Midbrain (tissue), 1 donor: Measurements from ENCODE around the gene RPUSD1.
"Not testable (repeated sequence)": the region's sequence is repeated elsewhere in the genome, so short reads cannot be mapped to it uniquely, and the experiment has no call there.

Experiments
- DNase-seq: peaks from one replicate; lab custom pipeline; 2025; lab: John Stamatoyannopoulos, UW

The RPUSD1 gene

DNA sequence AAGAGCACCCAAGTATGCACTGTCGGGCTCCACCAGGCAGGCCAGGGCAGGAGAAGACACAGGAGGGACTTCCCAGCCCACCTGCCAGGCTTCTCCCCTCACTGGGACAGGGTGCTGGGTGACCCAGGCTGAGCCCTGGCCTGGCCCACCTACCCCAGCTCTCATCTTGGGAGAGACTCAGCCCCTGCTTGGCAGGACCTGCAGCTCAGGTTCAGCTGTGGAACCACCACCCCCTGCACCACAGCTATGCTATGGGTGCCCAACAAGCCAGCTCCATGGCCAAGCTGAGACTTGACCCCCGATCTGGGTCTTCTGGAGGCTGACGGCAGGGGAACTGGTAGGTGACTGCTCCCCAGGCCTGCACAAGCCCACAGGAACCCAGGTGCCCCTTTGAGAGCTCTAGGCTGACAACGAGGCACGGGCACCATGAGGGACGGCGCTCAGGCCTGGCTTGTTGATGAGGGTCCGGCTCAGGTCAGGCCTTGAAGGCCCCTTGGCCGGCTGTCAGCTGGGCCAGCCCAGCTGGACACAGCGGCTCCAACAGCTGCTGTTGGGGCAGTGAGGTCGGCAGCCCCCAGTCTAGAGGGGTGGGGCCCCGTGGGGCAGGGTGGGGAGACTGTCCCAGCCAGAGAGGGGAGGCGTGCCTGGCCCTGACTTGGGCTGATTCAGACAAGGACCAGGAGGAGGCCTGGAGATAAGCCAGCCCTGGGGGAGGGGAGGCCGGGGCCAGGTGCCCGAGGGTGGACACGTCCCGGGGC is 4.6 kb downstream of the RPUSD1 start:
- no peak for DNase-seq

DNA sequence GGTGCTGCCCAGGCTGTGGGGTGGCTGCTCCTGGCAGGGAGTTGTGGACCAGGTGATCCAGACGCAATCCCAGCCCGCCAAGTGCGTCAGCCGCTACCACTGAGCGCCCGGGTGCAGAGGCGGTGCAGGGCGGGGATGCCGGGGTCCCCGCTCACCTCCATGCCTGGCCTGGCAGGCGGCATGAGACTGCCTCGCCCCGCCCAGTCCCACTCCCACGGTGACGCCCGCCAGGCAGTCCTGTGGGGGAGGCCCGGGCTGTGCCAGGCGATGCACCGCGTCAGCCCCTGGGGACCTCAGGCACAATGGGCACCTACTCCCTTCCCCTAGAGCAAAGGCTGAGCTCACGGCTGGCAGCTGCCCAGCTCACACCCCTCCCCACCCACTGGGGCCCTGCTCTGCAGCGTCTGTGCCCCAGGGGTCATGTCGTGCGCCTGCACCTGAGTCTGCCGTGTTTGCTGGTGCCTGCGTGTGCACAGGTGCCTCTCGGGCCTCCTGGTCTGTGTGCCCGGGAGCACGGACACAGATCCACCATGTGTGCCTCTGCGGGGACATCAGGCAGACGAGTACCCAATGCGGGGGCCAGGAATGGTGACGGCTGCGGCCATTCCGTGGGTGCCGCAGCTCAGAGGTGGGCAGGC is 5.3 kb downstream of the RPUSD1 start:
- DNase-seq = no peak

DNA sequence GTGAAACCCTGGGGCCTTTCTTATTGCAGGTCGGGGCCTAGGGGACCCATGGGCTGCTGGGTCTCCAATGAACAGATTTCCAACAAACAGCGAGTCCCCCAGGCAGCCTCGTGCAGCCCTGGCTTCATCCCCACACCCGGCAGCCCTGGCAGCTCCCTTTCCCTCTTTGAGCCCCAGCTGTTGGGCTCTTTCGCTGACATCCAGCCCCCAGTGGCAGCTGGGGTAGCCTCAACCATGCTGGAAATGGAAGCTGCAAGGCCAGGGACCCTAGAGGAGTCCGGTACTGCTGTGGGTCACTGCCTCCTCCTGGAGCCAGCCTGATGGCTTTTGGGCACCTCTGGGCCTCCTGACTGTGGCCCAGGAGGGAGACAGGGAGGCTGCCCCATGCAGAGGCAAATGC is 5.9 kb downstream of the RPUSD1 start:
- no peak for DNase-seq

DNA sequence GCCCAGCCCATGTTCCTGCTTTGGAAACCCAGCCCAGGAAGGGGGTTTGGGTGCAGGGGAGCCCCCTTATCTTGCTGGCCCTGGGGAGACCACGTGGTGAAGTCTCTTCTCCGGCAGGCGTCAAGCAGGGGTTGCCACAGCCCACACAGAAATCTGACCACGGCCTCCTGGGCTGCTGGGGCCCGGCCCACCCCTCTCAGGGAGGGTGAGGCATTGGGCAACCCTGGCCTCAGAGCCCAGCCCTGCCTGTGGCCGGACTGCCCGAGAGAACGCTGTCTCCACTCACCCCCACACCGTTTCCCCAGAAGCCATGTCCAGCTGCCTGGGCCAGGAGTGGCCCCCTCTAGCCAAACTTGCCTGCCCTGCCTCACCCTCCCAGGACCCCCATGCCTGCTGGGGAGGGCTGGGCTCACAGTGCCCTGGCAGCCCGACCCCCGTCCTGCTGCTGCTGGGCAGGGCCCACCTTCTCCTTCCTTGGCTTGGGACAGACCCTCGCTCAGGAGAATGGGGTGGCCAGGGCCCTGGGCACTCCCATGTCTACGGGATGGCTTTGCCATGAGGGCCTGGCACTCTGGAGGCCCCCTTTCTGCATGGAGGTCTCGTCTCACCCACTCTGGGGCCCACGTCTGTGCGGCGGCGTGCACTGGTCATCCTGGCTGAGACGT is 6.7 kb downstream of the RPUSD1 start:
- no peak for DNase-seq

DNA sequence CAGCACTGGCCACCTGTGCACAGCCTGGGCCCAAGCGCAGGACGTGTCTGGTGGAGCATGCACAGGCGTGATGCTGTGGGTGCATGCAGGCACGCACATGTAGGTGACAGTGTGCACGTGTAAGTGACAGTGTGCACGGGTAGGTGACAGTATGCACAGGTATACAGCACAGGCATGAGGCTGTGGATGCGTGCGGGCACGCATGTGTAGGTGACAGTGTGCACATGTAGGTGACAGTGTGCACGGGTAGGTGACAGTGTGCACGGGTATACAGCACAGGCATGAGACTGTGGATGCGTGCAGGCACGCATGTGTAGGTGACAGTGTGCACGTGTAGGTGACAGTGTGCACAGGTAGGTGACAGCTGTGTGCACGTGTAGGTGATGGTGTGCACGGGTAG is 7.9 kb downstream of the RPUSD1 start:
- DNase-seq = no peak

DNA sequence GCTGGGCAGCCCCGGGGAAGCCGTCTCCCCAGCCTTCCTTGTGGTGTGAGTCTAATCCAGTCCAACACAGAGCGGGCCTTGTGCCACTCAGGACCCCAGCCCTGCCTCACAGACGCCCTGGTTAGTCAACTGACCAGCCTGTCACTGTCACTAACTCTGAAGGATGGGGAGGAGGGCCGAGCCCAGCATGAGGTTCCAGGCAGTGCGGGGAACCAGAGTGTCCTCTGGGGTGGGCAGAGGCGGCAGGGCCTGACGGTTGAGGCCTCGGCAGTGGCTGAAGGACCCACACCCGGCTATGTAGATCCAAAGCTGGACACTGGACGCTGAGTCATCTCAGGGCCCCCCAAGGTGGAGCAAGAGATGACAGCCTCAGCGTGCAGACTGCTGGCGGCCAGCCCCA is 8.6 kb downstream of the RPUSD1 start:
- DNase-seq = no peak

GRCh38 chr16:778909-779527 is 9.2 kb downstream of the RPUSD1 start:
- DNase-seq = no peak

GRCh38 chr16:778447-778846 is 9.7 kb downstream of the RPUSD1 start:
- DNase-seq = no peak

DNA sequence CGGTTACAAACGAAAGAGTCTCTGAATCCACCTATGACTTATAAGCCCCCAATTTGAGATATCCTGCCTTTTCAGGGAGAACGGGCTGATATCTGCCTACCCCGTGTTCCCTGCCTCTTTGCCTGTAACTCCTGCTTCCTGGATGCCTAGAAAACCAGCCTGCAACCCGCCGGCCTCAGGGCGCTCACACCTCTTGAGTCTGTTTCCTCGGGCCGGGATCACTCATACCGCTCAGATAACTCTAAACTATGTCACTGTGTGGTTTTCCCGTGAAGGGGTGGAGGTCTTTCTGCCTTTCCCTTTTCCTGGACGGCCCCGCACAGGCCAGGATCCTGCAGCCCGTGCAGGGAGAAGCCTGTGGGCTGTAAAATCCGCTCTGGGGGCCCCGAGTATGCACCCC is 10.4 kb downstream of the RPUSD1 start:
- no peak for DNase-seq

DNA sequence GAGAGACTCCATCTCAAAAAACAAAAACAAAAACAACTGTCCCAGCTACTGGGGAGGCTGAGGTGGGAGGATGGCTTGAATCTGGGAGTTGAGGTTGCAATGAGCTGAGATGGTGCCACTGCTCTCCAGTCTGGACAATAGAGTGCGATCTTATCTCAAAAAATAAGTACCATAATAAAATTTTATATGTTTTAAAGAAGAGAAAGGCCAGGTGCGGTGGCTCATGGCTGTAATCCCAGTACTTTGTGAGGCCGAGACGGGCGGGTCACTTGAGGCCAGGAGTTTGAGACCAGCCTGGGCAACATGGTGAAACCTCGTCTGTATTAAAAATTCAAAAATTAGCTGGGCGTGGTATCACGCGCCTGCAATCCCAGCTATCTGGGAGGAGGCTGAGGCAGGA is 11.4 kb downstream of the RPUSD1 start:
- no peak for DNase-seq

GRCh38 chr16:776298-776697 is 11.9 kb downstream of the RPUSD1 start:
- DNase-seq = not testable (repeated sequence)

- no peak for DNase-seq
These were observed 12.9 kb downstream of the RPUSD1 start for GRCh38 chr16:775236-775796.

- no peak for DNase-seq
These were observed 13.8 kb downstream of the RPUSD1 start for GRCh38 chr16:774086-775001.

- DNase-seq = no peak
These were observed 15.2 kb downstream of the RPUSD1 start for GRCh38 chr16:772959-773358.

- DNase-seq = no peak
These were observed 17.8 kb downstream of the RPUSD1 start for GRCh38 chr16:770411-770810.

DNA sequence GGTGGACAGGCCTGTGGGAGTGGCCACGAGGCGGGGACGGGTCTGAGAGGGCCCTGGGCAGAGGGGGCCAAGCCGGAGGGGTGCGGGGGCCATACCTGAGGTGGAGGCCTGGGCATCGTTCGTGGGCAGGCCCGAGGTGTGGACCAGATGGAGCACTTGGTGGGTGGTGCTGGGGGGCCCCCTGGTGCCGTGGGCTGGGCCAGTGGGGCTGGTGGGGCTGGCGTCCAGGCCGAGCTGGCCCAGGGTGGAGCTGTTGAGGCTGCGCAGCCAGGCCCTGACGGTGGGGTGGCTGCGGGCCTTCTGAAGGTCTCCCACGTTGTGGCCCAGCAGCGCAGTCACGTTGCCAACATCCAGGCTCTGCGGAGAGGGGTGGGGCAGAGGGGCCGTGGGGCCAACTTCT is 18.2 kb downstream of the RPUSD1 start:
- no peak for DNase-seq

DNA sequence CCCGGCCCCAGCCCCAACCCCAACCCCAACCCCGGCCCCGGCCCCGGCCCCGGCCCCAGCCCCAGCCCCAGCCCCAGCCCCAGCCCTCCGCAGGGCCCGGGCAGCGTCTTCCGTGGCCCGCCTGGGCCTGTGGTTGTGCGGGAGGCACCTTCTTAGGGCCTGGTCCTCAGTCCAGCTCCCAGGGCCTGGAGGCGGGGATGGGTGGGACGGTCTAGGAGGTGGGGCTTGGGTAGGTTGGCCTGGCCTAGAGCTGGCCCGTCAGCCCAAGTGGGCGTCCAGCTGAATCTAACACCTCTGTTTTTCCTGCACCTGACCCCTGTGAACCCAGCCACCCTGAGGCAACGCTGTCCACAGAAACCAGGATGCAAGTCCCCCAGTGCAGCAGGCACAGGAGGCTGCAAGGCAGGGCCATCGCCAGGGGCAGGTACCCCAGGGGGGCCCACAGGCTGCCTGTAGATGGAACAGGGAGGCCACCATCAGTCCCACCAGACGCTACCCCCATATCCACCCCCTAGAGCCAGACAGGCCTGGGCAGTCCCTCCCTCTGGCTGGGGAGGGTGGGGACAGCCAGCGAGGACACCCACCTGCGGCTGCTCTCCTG is 18.9 kb downstream of the RPUSD1 start:
- DNase-seq = no peak

GRCh38 chr16:768428-768827 is 19.8 kb downstream of the RPUSD1 start:
- no peak for DNase-seq

GRCh38 chr16:767743-768235 is 20.4 kb downstream of the RPUSD1 start:
- no peak for DNase-seq

DNA sequence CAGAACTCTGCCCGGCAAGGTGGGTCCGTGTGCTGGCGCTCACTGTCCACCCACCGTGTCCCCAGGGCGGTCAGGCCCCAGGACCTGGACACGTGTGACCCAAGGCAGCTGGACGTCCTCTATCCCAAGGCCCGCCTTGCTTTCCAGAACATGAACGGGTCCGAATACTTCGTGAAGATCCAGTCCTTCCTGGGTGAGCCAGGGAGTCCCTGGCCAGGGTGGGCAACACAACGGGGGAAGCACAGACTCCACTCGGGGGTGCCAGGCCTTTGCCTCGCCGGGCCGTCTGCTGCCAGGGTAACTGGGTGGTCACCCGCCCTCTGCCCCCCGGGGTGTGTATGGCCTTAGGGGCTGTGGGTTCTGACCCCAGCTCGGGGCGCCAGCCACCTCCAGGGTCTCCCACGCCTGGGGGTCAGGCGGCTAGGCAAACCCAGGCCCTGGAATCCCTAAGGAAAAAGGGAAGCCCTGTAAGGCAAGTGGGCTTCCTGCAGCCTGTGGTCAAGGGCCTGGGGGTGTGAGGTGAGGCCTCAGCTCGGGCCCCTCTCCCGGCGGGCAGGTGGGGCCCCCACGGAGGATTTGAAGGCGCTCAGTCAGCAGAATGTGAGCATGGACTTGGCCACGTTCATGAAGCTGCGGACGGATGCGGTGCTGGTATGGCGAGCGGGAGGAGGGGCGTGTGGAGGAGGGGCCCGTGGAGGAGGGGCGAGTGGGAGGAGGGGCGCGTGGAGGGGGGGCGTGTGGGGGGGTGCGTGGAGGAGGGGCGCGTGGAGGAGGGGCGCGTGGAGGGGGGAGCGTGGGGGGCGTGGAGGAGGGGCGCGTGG is 21.2 kb downstream of the RPUSD1 start:
- no peak for DNase-seq
